Non-pigmented ciliary epithelial cell (primary cell): ENCODE results near the gene UST.
"Not testable (repeated sequence)": the region's sequence is repeated elsewhere in the genome, so short reads cannot be mapped to it uniquely, and the experiment has no call there.

Experiments used
- DNase-seq: peaks from one replicate; pipeline ENCODE4 v3.0.0-alpha.2; 2010; ENCODE audit warnings: low read depth

Gene UST

GRCh38 chr6:148765898-148766808 lies 19.3 kb downstream of the UST start:
- DNase-seq: no peak

GRCh38 chr6:148768646-148769270 lies 21.9 kb downstream of the UST start:
- DNase-seq: no peak

- DNase-seq: no peak
Measured at GRCh38 chr6:148769304-148769968, 22.6 kb downstream of the UST start.

GRCh38 chr6:148770408-148771211 lies 23.8 kb downstream of the UST start:
- DNase-seq: no peak

- DNase-seq: no peak
Measured at GRCh38 chr6:148771212-148771601, 24.4 kb downstream of the UST start.

- DNase-seq: no peak
Measured at GRCh38 chr6:148771896-148772554, 25.2 kb downstream of the UST start.

GRCh38 chr6:148775161-148775560 lies 28.3 kb downstream of the UST start:
- no peak for DNase-seq

GRCh38 chr6:148776321-148777308 lies 29.8 kb downstream of the UST start:
- peak; percentile 34 for DNase-seq

GRCh38 chr6:148779142-148779562 lies 32.3 kb downstream of the UST start:
- DNase-seq: no peak

GRCh38 chr6:148780423-148780822 lies 33.6 kb downstream of the UST start:
- DNase-seq: not testable (repeated sequence)

GRCh38 chr6:148780918-148781436 lies 34.1 kb downstream of the UST start:
- DNase-seq: no peak

- DNase-seq: no peak
Measured at GRCh38 chr6:148789948-148790347, 43.1 kb downstream of the UST start.

- DNase-seq: no peak
Measured at GRCh38 chr6:148790404-148790803, 43.6 kb downstream of the UST start.

GRCh38 chr6:148790817-148791216 lies 44.0 kb downstream of the UST start:
- no peak for DNase-seq

- no peak for DNase-seq
Measured at GRCh38 chr6:148791372-148791771, 44.5 kb downstream of the UST start.

- DNase-seq: no peak
Measured at GRCh38 chr6:148793721-148794120, 46.9 kb downstream of the UST start.

GRCh38 chr6:148794797-148795196 lies 48.0 kb downstream of the UST start:
- no peak for DNase-seq

- DNase-seq: no peak
Measured at GRCh38 chr6:148795563-148795962, 48.7 kb downstream of the UST start.

- DNase-seq: no peak
Measured at GRCh38 chr6:148799647-148800046, 52.8 kb downstream of the UST start.

- DNase-seq: no peak
Measured at GRCh38 chr6:148800536-148800935, 53.7 kb downstream of the UST start.
